GM20431 (cell line): Measurements from ENCODE around the gene PNO1.
"Not testable (repeated sequence)": the region's sequence is repeated elsewhere in the genome, so short reads cannot be mapped to it uniquely, and the experiment has no call there.

ENCODE experiments used
- in situ Hi-C: fragments of 300-500 bp; cut with MseI, MboI; formaldehyde crosslinking; loops from one replicate; pipeline ENCODE4 v1.15.0; 2020; ENCODE audit warnings: low sequenced_read_pairs; ENCODE audit not compliant: unreplicated experiment

Gene PNO1

GRCh38 chr2:68156419-68156818, 1.3 kb upstream of the PNO1 start:
- in situ Hi-C loops = no loop called here

GRCh38 chr2:68157002-68157401, 686 bp upstream of the PNO1 start:
- in situ Hi-C loops = no loop called here

GRCh38 chr2:68158134-68158447, 403 bp downstream of the PNO1 start:
- in situ Hi-C loops = no loop called here

- in situ Hi-C loops = no loop called here
Observed at GRCh38 chr2:68163641-68164040, 6.0 kb downstream of the PNO1 start.

GRCh38 chr2:68167186-68167585, 9.5 kb downstream of the PNO1 start:
- in situ Hi-C loops = no loop called here

GRCh38 chr2:68169308-68169707, 11.6 kb downstream of the PNO1 start:
- in situ Hi-C loops = no loop called here

- in situ Hi-C loops = no loop called here
Observed at GRCh38 chr2:68171146-68171545, 13.5 kb downstream of the PNO1 start.

- in situ Hi-C loops = no loop called here
Observed at GRCh38 chr2:68171684-68172083, 14.0 kb downstream of the PNO1 start.

GRCh38 chr2:68172521-68172920, 14.8 kb downstream of the PNO1 start:
- in situ Hi-C loops = no loop called here

GRCh38 chr2:68172990-68173700, 15.5 kb downstream of the PNO1 start:
- in situ Hi-C loops = no loop called here

- in situ Hi-C loops = not testable (repeated sequence)
Observed at GRCh38 chr2:68175210-68175609, 17.5 kb downstream of the PNO1 start.

GRCh38 chr2:68176657-68177056, 19.0 kb downstream of the PNO1 start:
- in situ Hi-C loops = no loop called here

- in situ Hi-C loops = no loop called here
Observed at GRCh38 chr2:68177541-68177940, 19.9 kb downstream of the PNO1 start.

- in situ Hi-C loops = no loop called here
Observed at GRCh38 chr2:68178432-68178831, 20.7 kb downstream of the PNO1 start.

- in situ Hi-C loops = no loop called here
Observed at GRCh38 chr2:68178954-68179627, 21.4 kb downstream of the PNO1 start.

GRCh38 chr2:68182902-68183301, 25.2 kb downstream of the PNO1 start:
- in situ Hi-C loops = no loop called here

- in situ Hi-C loops = no loop called here
Observed at GRCh38 chr2:68185541-68186164, 28.0 kb downstream of the PNO1 start.

- in situ Hi-C loops = no loop called here
Observed at GRCh38 chr2:68187329-68187728, 29.6 kb downstream of the PNO1 start.

- in situ Hi-C loops = no loop called here
Observed at GRCh38 chr2:68188831-68189230, 31.1 kb downstream of the PNO1 start.

GRCh38 chr2:68189991-68190784, 32.5 kb downstream of the PNO1 start:
- in situ Hi-C loops = no loop called here
